ENCODE measurements around the gene SEC24B. TPM values are rescaled to one million over a fixed set of nuclear protein-coding genes. Genes with fewer than 3 reads are reported as not detected.

Gene SEC24B
- polyA plus RNA-seq, 1 donor from 2014 or later: 20.4 TPM

DNA sequence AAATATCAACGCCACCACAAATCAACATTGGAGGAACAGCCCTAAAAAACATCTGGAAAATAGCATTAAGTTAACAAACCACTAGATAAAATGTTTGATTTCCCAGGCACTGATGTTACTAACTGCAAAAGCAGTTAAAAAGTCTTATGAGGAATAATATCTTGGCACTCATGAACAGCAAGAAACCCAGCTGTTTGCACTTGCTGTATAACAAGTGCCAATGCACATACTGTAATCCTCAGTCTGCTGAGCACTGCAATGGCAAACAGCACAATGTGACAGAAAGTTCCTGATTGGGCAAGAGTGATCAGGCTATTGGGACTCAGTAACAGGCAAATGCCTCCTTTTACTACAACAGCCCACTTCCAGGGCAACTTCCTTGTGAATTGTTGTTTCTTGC, 20.8 kb upstream of the SEC24B start:
- H3K27me3 ChIP-seq (ENCODE audit: insufficient read depth, low read depth, low read length): no peaks in the 10 kb centered on the region
- no peaks in the 10 kb centered on the region for H3K9me3 ChIP-seq (ENCODE audit: low read length)
- no peak overlapping the region for H3K4me3 ChIP-seq (ENCODE audit: low read length)
- no peaks in the 10 kb centered on the region for H4K20me1 ChIP-seq (ENCODE audit: insufficient read depth)
- TF ChIP-seq RAD21 (conservative IDR thresholded peaks at IDR 0.05) (no peak), REST (IDR thresholded peaks at IDR 0.05; ENCODE audit: borderline replicate concordance) (no peak), SMC3 (conservative IDR thresholded peaks at IDR 0.05; ENCODE audit: poor library complexity) (no peak), TAF1 (IDR thresholded peaks at IDR 0.05; ENCODE audit: low read depth) (no peak), CTCF (IDR thresholded peaks at IDR 0.05; ENCODE audit: poor library complexity, severe bottlenecking) (no peak), EP300 (conservative IDR thresholded peaks at IDR 0.05; ENCODE audit: poor library complexity, severe bottlenecking) (no peak), MXI1 (conservative IDR thresholded peaks at IDR 0.05; ENCODE audit: poor library complexity, severe bottlenecking) (no peak), EZH2 (IDR thresholded peaks at IDR 0.05; ENCODE audit: borderline replicate concordance, insufficient read depth, low read length, poor library complexity, severe bottlenecking) (no peak), POLR2AphosphoS5 (IDR thresholded peaks at IDR 0.05) (no peak)
- no peak overlapping the region for H2AFZ ChIP-seq (ENCODE audit: low read depth, low read length)
- H3K79me2 ChIP-seq (replicated peaks; ENCODE audit: insufficient read depth, low read length): no peaks in the 10 kb centered on the region
- no peak overlapping the region for H3K27ac ChIP-seq (ENCODE audit: low read length)
- no peaks in the 10 kb centered on the region for H3K36me3 ChIP-seq (ENCODE audit: insufficient read depth, low read length)
- H3K9ac ChIP-seq (ENCODE audit: low read length): no peak overlapping the region
- no peak overlapping the region for H3K4me2 ChIP-seq (ENCODE audit: low read length)
- no peaks in the 10 kb centered on the region for H3F3A ChIP-seq (ENCODE audit: insufficient read depth, low read length, poor library complexity, severe bottlenecking)
- H3K9me2 ChIP-seq (ENCODE audit: insufficient read depth, low read length): no peaks in the 10 kb centered on the region

- Histone ChIP-seq H3K4me2 (ENCODE audit: low read length) (no peak overlapping the region), H3K27me3 (ENCODE audit: insufficient read depth, low read depth, low read length) (no peaks in the 10 kb centered on the region), H3K79me2 (replicated peaks; ENCODE audit: insufficient read depth, low read length) (no peaks in the 10 kb centered on the region), H3K27ac (ENCODE audit: low read length) (no peak overlapping the region), H3K36me3 (ENCODE audit: insufficient read depth, low read length) (no peaks in the 10 kb centered on the region), H4K20me1 (ENCODE audit: insufficient read depth) (no peaks in the 10 kb centered on the region), H3K9me2 (ENCODE audit: insufficient read depth, low read length) (no peaks in the 10 kb centered on the region), H3F3A (ENCODE audit: insufficient read depth, low read length, poor library complexity, severe bottlenecking) (no peaks in the 10 kb centered on the region), H2AFZ (ENCODE audit: low read depth, low read length) (no peak overlapping the region), H3K4me3 (ENCODE audit: low read length) (no peak overlapping the region), H3K9me3 (ENCODE audit: low read length) (no peaks in the 10 kb centered on the region), H3K9ac (ENCODE audit: low read length) (no peak overlapping the region)
- TF ChIP-seq REST (IDR thresholded peaks at IDR 0.05; ENCODE audit: borderline replicate concordance) (no peak), POLR2AphosphoS5 (IDR thresholded peaks at IDR 0.05) (no peak), EP300 (conservative IDR thresholded peaks at IDR 0.05; ENCODE audit: poor library complexity, severe bottlenecking) (no peak), CTCF (IDR thresholded peaks at IDR 0.05; ENCODE audit: poor library complexity, severe bottlenecking) (no peak), TAF1 (IDR thresholded peaks at IDR 0.05; ENCODE audit: low read depth) (no peak), SMC3 (conservative IDR thresholded peaks at IDR 0.05; ENCODE audit: poor library complexity) (no peak), EZH2 (IDR thresholded peaks at IDR 0.05; ENCODE audit: borderline replicate concordance, insufficient read depth, low read length, poor library complexity, severe bottlenecking) (no peak), RAD21 (conservative IDR thresholded peaks at IDR 0.05) (no peak), MXI1 (conservative IDR thresholded peaks at IDR 0.05; ENCODE audit: poor library complexity, severe bottlenecking) (no peak)
These were observed 18.7 kb upstream of the SEC24B start for GRCh38 chr4:109414938-109415337.
